Esophagus muscularis mucosa (tissue), 4 donors: ENCODE measurements around the gene EXOC3. TPM values are rescaled to one million over a fixed set of nuclear protein-coding genes. Genes with fewer than 3 reads are reported as not detected.

Experiments used
- DNase-seq: peaks from one replicate; pipeline ENCODE4 v3.0.0-alpha.2; 2017; ENCODE audit errors: extremely low spot score
- H3K27ac ChIP-seq, 4 donors: fragments of 200-600 bp; sonication (generic); replicated peaks in 1 of 4; 1 replicate in 3 of 4; 2 replicates in 1 of 4; pipeline ENCODE4 v1.5.1; 2016 to 2019; ENCODE audit warnings: mild to moderate bottlenecking in 1 of 4
- H3K27me3 ChIP-seq, 4 donors: fragments of 200-600 bp; sonication (generic); one replicate each; pipeline versions ENCODE4 v1.5.1 to v1.6.0; 2016 to 2019
- H3K36me3 ChIP-seq, 4 donors: fragments of 200-600 bp; sonication (generic); one replicate each; pipeline ENCODE4 v1.5.1; 2016 to 2019
- H3K4me1 ChIP-seq, 4 donors: fragments of 200-600 bp; sonication (generic); one replicate each; pipeline ENCODE4 v1.5.1; 2016 to 2019
- H3K4me3 ChIP-seq, 4 donors: fragments of 200-600 bp; sonication (generic); 1 replicate in 2 of 4; 2 replicates in 2 of 4; pipeline ENCODE4 v1.5.1; 2016 to 2019; ENCODE audit warnings: mild to moderate bottlenecking in 4 of 4, moderate library complexity in 1 of 4
- H3K9me3 ChIP-seq, 4 donors: fragments of 200-600 bp; sonication (generic); 1 replicate in 3 of 4; 2 replicates in 1 of 4; pipeline ENCODE4 v1.5.1; 2016 to 2019
- EP300 ChIP-seq: sonication (generic); formaldehyde crosslinking; IDR thresholded peaks from one replicate; pipeline ENCODE4 v1.6.1; 2017; ENCODE audit warnings: antibody characterized with exemption
- POLR2A ChIP-seq: fragments of 450-650 bp; IDR thresholded peaks from one replicate; pipeline ENCODE4 v1.6.1; 2017; ENCODE audit warnings: antibody characterized with exemption, moderate library complexity, mild to moderate bottlenecking, low read depth
- POLR2AphosphoS5 ChIP-seq, 2 donors: sonication (generic); formaldehyde crosslinking; IDR thresholded peaks; one replicate each; pipeline ENCODE4 v1.6.1; 2017; ENCODE audit warnings: antibody characterized with exemption in 2 of 2
- WGBS: methylation state at CpG from one replicate; pipeline ENCODE4 v1.1.5; 2018; 5-methylcytosine and 5-hydroxymethylcytosine counted together
- intact Hi-C: fragments of 100-400 bp; cut with DNase I; formaldehyde crosslinking; loops from one replicate; pipeline ENCODE4 v1.15.1; 2023
- total RNA-seq, 4 donors: library from RNA; depleted of rRNA; stranded (reverse); fragments of >200 nt; gene quantifications; one replicate each; pipeline versions ENCODE4 v1.1.0 to v1.2.1, GENCODE V29; 2016
- TF ChIP-seq, protein P1 (sequence below), 3 experiments: fragments of 200-600 bp in 2 of 3; fragments of 450-650 bp in 1 of 3; sonication (generic) in 2 of 3; IDR thresholded peaks; one replicate each; pipeline ENCODE4 v1.5.1; 2017 to 2019; ENCODE audit warnings: antibody characterized with exemption in 3 of 3, mild to moderate bottlenecking in 2 of 3, moderate library complexity in 1 of 3

The EXOC3 gene
- total RNA-seq, 4 donors from 2014 or later, result 48.6 to 82.1 (median 59.3) TPM

DNA sequence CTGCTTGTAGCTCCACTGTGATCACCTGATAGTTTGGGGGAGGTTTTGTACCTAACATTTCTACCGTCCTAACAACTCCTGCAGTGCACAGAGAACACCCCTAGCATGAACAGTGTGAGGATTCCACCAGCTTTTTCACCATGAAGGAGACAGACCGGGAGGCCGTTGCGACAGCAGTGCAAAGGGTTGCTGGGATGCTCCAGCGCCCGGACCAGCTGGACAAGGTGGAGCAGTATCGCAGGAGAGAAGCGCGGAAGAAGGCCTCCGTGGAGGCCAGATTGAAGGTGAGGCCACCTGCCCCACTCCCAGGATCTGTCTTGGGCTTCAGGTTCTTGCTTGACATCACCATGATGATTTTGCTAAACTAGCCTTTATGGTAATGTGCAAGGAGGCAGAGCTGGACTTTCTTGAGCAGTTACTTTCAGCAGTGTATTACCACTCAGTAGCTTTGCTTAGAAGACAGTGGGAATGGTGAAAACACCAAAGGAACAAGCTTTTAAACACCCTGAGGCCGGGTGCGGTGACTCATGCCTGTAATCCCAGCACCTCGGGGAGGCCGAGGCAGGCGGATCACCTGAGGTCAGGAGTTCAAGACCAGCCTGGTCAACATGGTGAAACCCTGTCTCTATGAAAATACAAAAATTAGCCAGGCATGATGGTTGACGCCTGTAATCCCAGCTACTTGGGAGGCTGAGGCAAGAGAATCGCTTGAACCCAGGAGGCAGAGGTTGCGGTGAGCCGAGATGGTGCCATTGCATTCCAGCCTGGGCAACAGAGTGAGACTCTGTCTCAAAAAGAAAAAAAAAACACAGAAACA, 3.3 kb downstream of the EXOC3 start:
- no peak overlapping the region for H3K4me3 ChIP-seq
- DNase-seq, result no peak
- H3K27me3 ChIP-seq, result no peaks in the 10 kb centered on the region
- H3K36me3 ChIP-seq, result peaks cover 21 to 57% (median 45%) of the 10 kb centered on the region in 4 donors
- peaks cover 0 to 3% (median under 1%) of the 10 kb centered on the region in 4 donors for H3K9me3 ChIP-seq
- no peak overlapping the region for H3K27ac ChIP-seq
- peaks cover 19 to 45% (median 22%) of the 10 kb centered on the region in 4 donors for H3K4me1 ChIP-seq
- intact Hi-C loops, result loop anchor here (10.0 kb wide), 1 partner anchor 459 kb away; no protein-coding TSS in a partner anchor
- no peak for TF ChIP-seq POLR2A
- TF ChIP-seq POLR2AphosphoS5 (IDR thresholded peaks at IDR 0.05), result no peak
- TF ChIP-seq, protein P1, sequence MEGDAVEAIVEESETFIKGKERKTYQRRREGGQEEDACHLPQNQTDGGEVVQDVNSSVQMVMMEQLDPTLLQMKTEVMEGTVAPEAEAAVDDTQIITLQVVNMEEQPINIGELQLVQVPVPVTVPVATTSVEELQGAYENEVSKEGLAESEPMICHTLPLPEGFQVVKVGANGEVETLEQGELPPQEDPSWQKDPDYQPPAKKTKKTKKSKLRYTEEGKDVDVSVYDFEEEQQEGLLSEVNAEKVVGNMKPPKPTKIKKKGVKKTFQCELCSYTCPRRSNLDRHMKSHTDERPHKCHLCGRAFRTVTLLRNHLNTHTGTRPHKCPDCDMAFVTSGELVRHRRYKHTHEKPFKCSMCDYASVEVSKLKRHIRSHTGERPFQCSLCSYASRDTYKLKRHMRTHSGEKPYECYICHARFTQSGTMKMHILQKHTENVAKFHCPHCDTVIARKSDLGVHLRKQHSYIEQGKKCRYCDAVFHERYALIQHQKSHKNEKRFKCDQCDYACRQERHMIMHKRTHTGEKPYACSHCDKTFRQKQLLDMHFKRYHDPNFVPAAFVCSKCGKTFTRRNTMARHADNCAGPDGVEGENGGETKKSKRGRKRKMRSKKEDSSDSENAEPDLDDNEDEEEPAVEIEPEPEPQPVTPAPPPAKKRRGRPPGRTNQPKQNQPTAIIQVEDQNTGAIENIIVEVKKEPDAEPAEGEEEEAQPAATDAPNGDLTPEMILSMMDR (IDR thresholded peaks at IDR 0.05), result no peak
- no peak for TF ChIP-seq EP300
- WGBS, result 85% methylated on average over 10 of the region's 19 CpGs

GRCh38 chr5:446883-447263, 3.9 kb downstream of the EXOC3 start:
- Histone ChIP-seq H3K4me1 (peaks cover 17 to 41% (median 21%) of the 10 kb centered on the region in 4 donors), H3K27me3 (no peaks in the 10 kb centered on the region), H3K4me3 (no peak overlapping the region), H3K36me3 (peaks cover 21 to 63% (median 51%) of the 10 kb centered on the region in 4 donors), H3K27ac (no peak overlapping the region), H3K9me3 (peaks cover 0 to 9% (median 5%) of the 10 kb centered on the region in 4 donors)
- WGBS, result 42% methylated on average over 7 of the region's 7 CpGs
- DNase-seq, result no peak
- TF ChIP-seq POLR2A (no peak), EP300 (no peak), POLR2AphosphoS5 (IDR thresholded peaks at IDR 0.05) (no peak)
- TF ChIP-seq, protein P1 (IDR thresholded peaks at IDR 0.05), result peak; percentile 35 to 59 (median 39)
- intact Hi-C loops, result loop anchor here (10.0 kb wide), 1 partner anchor 458 kb away; no protein-coding TSS in a partner anchor

GRCh38 chr5:447501-447900, 4.5 kb downstream of the EXOC3 start:
- H3K27ac ChIP-seq, result no peak overlapping the region
- peaks cover 10 to 35% (median 15%) of the 10 kb centered on the region in 4 donors for H3K4me1 ChIP-seq
- intact Hi-C loops, result loop anchor here (10.0 kb wide), 1 partner anchor 457 kb away; no protein-coding TSS in a partner anchor
- no peak overlapping the region for H3K4me3 ChIP-seq
- H3K27me3 ChIP-seq, result no peaks in the 10 kb centered on the region
- peaks cover 24 to 70% (median 57%) of the 10 kb centered on the region in 4 donors for H3K36me3 ChIP-seq
- 89% methylated on average over 12 of the region's 21 CpGs for WGBS
- DNase-seq, result no peak
- H3K9me3 ChIP-seq, result peaks cover 0 to 15% (median 11%) of the 10 kb centered on the region in 4 donors
- TF ChIP-seq, protein P1 (IDR thresholded peaks at IDR 0.05), result no peak
- TF ChIP-seq EP300, result no peak
- TF ChIP-seq POLR2A, result no peak
- TF ChIP-seq POLR2AphosphoS5 (IDR thresholded peaks at IDR 0.05), result no peak

- intact Hi-C loops, result loop anchor here (10.0 kb wide), 1 partner anchor 457 kb away; no protein-coding TSS in a partner anchor
- H3K27me3 ChIP-seq, result no peaks in the 10 kb centered on the region
- no peak overlapping the region for H3K4me3 ChIP-seq
- 88% methylated on average over 21 of the region's 21 CpGs for WGBS
- TF ChIP-seq, protein P1 (IDR thresholded peaks at IDR 0.05), result no peak
- TF ChIP-seq POLR2A (no peak), EP300 (no peak), POLR2AphosphoS5 (IDR thresholded peaks at IDR 0.05) (no peak)
- peaks cover 10 to 32% (median 14%) of the 10 kb centered on the region in 4 donors for H3K4me1 ChIP-seq
- H3K27ac ChIP-seq, result no peak overlapping the region
- DNase-seq, result no peak
- H3K9me3 ChIP-seq, result peaks cover 0 to 17% (median 12%) of the 10 kb centered on the region in 4 donors
- peaks cover 31 to 77% (median 64%) of the 10 kb centered on the region in 4 donors for H3K36me3 ChIP-seq
Measured at GRCh38 chr5:448061-448765, 5.2 kb downstream of the EXOC3 start.
